Measurements from ENCODE around the gene RBMS1.

RBMS1 gene

DNA sequence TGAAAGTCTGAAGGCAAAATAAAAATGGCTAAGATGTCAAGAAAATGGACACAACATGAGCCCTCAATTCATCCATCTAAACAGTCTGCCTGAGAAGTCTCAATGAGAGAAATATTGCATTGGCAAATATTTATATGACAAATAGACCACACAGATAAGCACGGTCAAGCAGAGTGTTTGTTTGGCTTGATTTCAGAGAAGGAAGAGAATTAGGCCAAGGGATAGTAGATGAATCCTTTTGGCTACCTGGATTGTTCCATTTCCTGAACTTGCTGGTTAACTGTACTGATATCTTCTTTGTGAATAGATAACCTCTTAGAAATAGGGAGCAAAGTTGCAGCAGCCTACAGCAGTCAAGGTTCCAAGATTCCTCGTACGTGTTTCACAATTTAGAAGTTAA is 129.6 kb downstream of the RBMS1 start:
- no peak overlapping the region for H3K27ac ChIP-seq (ENCODE audit: low read length)
- H3K4me3 ChIP-seq (ENCODE audit: low read length): no peak overlapping the region
- peaks cover 6% of the 10 kb centered on the region for H3K36me3 ChIP-seq (ENCODE audit: insufficient read depth, low read depth, low read length)
- peaks cover 30% of the 10 kb centered on the region for H3K4me1 ChIP-seq (ENCODE audit: insufficient read depth, low read length)
- no peak overlapping the region for H3K9ac ChIP-seq (ENCODE audit: low read depth, low read length)
- H3K9me3 ChIP-seq (ENCODE audit: insufficient read depth, low read depth, low read length): no peaks in the 10 kb centered on the region
- no peaks in the 10 kb centered on the region for H3K27me3 ChIP-seq (ENCODE audit: insufficient read depth, low read length)

DNA sequence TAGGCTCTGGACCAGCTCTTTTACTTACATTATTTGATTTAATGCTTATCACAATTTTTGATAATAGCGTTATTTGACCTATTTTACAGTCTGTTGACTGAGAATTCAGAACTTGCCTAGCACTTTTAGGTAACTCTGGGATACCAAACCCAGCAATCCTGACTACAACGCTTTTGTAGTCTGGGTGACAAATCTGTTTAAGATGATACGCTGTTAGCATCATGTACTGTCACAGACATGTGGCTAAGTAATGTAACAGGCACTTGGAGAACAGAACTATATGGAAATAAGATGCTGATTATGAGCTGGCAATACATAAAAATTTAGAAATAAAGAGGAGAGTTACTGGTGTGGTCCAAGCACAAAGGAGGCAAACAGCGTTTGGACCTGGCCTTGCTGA is 130.6 kb downstream of the RBMS1 start:
- Histone ChIP-seq H3K9me3 (ENCODE audit: insufficient read depth, low read depth, low read length) (no peaks in the 10 kb centered on the region), H3K27ac (ENCODE audit: low read length) (no peak overlapping the region), H3K4me1 (ENCODE audit: insufficient read depth, low read length) (peaks cover 27% of the 10 kb centered on the region), H3K27me3 (ENCODE audit: insufficient read depth, low read length) (no peaks in the 10 kb centered on the region), H3K9ac (ENCODE audit: low read depth, low read length) (no peak overlapping the region), H3K36me3 (ENCODE audit: insufficient read depth, low read depth, low read length) (peaks cover 6% of the 10 kb centered on the region), H3K4me3 (ENCODE audit: low read length) (no peak overlapping the region)

DNA sequence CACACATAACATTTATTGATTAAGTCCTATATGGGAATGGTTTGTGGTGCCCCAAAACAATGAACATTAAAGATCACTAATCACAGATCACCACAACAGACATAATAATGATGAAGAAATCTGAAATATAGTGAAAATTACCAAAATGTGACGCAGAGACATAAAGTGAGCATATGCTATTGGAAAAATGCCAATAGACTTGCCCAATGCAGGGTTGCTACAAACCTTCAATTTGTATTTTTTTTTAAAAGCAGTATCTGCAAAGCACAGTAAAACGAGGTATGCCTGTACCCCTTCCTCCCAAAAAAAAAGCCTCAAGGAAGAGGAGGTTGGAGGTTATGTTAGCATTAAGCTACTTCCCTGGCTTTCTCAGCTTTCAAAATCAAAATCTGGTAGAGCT is 131.1 kb downstream of the RBMS1 start:
- H3K36me3 ChIP-seq (ENCODE audit: insufficient read depth, low read depth, low read length): peaks cover 6% of the 10 kb centered on the region
- no peak overlapping the region for H3K4me3 ChIP-seq (ENCODE audit: low read length)
- H3K4me1 ChIP-seq (ENCODE audit: insufficient read depth, low read length): peaks cover 22% of the 10 kb centered on the region
- no peaks in the 10 kb centered on the region for H3K9me3 ChIP-seq (ENCODE audit: insufficient read depth, low read depth, low read length)
- H3K27me3 ChIP-seq (ENCODE audit: insufficient read depth, low read length): no peaks in the 10 kb centered on the region
- H3K27ac ChIP-seq (ENCODE audit: low read length): no peak overlapping the region
- H3K9ac ChIP-seq (ENCODE audit: low read depth, low read length): no peak overlapping the region

DNA sequence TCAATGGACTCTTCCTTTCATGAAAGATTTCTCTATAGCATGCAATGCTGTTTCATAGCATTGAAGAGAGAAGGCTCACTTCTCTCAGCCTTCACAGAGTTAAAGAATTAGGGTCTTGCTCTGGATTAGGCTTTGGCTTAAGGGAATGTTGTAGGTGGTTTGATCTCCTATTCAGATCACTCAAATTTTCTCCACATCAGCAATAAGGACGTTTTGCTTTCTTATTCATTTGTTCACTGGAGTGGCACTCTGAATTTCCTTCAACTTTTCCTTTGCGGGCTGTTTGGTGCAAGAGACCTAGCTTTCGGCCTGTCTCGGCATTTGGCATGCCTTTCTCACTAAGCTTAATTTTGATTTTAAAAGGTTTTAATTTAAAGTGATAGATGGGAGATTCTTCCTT is 131.6 kb downstream of the RBMS1 start:
- Histone ChIP-seq H3K36me3 (ENCODE audit: insufficient read depth, low read depth, low read length) (peaks cover 6% of the 10 kb centered on the region), H3K27ac (ENCODE audit: low read length) (no peak overlapping the region), H3K27me3 (ENCODE audit: insufficient read depth, low read length) (no peaks in the 10 kb centered on the region), H3K9ac (ENCODE audit: low read depth, low read length) (no peak overlapping the region), H3K4me3 (ENCODE audit: low read length) (no peak overlapping the region), H3K4me1 (ENCODE audit: insufficient read depth, low read length) (peaks cover 19% of the 10 kb centered on the region), H3K9me3 (ENCODE audit: insufficient read depth, low read depth, low read length) (no peaks in the 10 kb centered on the region)

DNA sequence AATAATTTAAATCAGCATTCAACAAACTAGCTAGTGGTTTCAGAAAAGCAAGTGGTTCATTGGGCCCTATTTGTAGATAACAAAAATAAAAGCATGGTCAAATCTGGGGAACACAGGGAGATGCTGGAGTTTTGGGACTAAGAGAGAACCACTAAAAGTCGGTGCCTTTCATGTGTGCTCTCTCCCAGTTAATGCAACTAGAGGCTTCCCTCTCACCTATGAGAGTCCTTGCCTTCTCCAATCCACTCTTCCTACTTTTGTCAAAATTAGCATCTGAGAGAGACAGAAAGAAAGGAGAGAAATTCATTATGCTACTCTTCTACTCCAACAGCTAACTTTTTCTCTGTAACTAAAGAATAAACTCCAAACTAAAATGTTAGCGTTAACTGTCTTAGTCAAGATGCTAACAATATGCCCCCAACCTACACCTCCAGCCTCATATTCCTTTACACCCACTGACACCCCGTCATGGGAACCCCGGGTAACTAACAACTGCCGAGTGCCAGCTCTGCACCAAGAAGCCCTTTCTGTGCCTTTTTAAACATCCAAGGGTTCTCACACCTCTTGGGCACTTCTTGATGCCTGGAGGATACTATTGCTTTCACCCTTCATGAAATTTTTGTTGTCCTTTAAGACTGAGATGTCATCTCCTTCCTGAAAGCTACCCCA is 133.4 kb downstream of the RBMS1 start:
- Histone ChIP-seq H3K27me3 (ENCODE audit: insufficient read depth, low read length) (no peaks in the 10 kb centered on the region), H3K4me3 (ENCODE audit: low read length) (no peak overlapping the region), H3K27ac (ENCODE audit: low read length) (no peak overlapping the region), H3K9me3 (ENCODE audit: insufficient read depth, low read depth, low read length) (no peaks in the 10 kb centered on the region), H3K9ac (ENCODE audit: low read depth, low read length) (no peak overlapping the region), H3K36me3 (ENCODE audit: insufficient read depth, low read depth, low read length) (0 out of 2 replicates have a peak, but pooled peaks cover 4% of the 10 kb centered on the region), H3K4me1 (ENCODE audit: insufficient read depth, low read length) (peaks cover 12% of the 10 kb centered on the region)

DNA sequence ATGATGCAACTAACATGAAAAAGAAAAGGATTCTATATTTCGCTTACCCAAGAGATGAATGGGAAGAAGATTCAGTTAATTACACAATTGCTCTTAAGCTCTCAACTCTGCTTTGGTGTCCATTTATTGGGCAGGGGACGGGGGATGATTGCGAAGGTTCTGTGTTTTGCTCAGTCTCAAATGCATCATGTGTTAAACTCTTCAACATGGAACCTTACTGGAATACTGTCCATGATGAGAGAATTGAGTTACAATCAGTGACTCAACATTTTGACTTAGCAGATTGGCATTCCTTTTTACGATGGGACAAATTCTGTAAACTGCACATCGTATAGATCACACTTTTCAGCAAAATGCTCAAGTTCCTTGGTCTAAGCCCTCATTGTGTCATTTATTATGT is 135.6 kb downstream of the RBMS1 start:
- Histone ChIP-seq H3K4me3 (ENCODE audit: low read length) (no peak overlapping the region), H3K36me3 (ENCODE audit: insufficient read depth, low read depth, low read length) (0 out of 2 replicates have a peak, but pooled peaks cover 4% of the 10 kb centered on the region), H3K9ac (ENCODE audit: low read depth, low read length) (no peak overlapping the region), H3K27me3 (ENCODE audit: insufficient read depth, low read length) (no peaks in the 10 kb centered on the region), H3K4me1 (ENCODE audit: insufficient read depth, low read length) (peaks cover 12% of the 10 kb centered on the region), H3K27ac (ENCODE audit: low read length) (no peak overlapping the region), H3K9me3 (ENCODE audit: insufficient read depth, low read depth, low read length) (no peaks in the 10 kb centered on the region)

DNA sequence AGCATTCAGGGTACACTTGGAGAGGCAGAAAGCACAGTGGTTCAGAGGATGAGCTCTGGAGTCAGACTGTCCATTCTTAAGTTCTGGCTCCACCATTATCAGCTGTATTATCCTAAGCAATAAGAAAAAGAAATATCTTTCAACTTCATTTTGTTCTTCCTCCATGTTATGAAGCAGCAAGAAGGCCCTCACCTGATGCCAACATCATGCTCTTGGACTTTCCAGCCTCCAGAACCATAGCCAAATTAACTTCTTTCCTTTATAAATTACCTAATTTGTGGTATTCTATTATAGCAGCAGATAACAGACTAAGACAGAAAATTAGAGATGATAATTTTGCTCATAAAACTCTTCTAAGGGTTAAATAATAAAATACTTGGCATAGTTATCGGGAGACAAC is 137.1 kb downstream of the RBMS1 start:
- Histone ChIP-seq H3K9me3 (ENCODE audit: insufficient read depth, low read depth, low read length) (no peaks in the 10 kb centered on the region), H3K4me3 (ENCODE audit: low read length) (no peak overlapping the region), H3K4me1 (ENCODE audit: insufficient read depth, low read length) (peaks cover 12% of the 10 kb centered on the region), H3K27ac (ENCODE audit: low read length) (no peak overlapping the region), H3K36me3 (ENCODE audit: insufficient read depth, low read depth, low read length) (peaks cover 4% of the 10 kb centered on the region; the same call in 1 of the 2 replicates), H3K27me3 (ENCODE audit: insufficient read depth, low read length) (no peaks in the 10 kb centered on the region), H3K9ac (ENCODE audit: low read depth, low read length) (no peak overlapping the region)

DNA sequence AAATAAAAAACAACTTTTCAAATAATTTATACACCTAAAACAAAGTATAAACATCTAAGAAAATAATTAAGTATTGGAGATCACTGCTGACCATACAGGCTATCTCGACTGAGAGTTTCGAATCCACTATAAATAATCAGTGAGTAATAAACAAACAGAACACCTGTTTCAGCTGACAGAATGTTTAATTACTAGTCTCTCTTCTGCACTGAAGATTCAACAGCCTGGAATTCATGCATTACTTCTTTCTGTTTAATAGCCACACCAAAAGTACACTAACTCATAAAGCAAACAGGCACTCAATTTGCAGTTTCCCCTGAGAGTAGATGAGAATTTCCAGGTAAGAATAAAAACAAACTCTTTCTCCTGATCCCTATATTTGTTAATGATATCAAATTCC is 138.5 kb downstream of the RBMS1 start:
- Histone ChIP-seq H3K9ac (ENCODE audit: low read depth, low read length) (no peak overlapping the region), H3K4me1 (ENCODE audit: insufficient read depth, low read length) (peaks cover 6% of the 10 kb centered on the region; the same call in 1 of the 2 replicates), H3K36me3 (ENCODE audit: insufficient read depth, low read depth, low read length) (peaks cover 4% of the 10 kb centered on the region; the same call in 1 of the 2 replicates), H3K9me3 (ENCODE audit: insufficient read depth, low read depth, low read length) (no peaks in the 10 kb centered on the region), H3K4me3 (ENCODE audit: low read length) (no peak overlapping the region), H3K27me3 (ENCODE audit: insufficient read depth, low read length) (no peaks in the 10 kb centered on the region), H3K27ac (ENCODE audit: low read length) (no peak overlapping the region)

DNA sequence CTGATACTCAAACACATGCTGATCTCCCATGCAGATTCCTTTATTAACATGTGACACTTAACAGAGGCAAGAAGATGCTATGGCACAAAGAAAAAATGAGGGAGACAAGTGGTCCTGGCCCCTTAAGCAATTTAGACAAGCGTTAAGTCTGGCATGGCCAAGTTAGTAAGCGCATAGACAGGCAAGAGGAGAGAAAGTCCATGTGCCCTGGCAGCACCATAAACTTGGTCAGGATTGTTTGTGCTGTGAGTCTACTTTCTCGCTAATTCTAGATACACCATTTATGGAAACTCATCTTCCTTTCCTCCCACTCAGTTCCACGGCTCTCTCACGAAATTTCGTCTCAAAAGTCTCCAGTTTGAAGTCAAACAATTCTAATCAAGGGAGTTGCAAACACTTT is 138.9 kb downstream of the RBMS1 start:
- H3K27ac ChIP-seq (ENCODE audit: low read length): no peak overlapping the region
- H3K9ac ChIP-seq (ENCODE audit: low read depth, low read length): no peak overlapping the region
- no peak overlapping the region for H3K4me3 ChIP-seq (ENCODE audit: low read length)
- H3K36me3 ChIP-seq (ENCODE audit: insufficient read depth, low read depth, low read length): peaks cover 4% of the 10 kb centered on the region; the same call in 1 of the 2 replicates
- no peaks in the 10 kb centered on the region for H3K27me3 ChIP-seq (ENCODE audit: insufficient read depth, low read length)
- H3K4me1 ChIP-seq (ENCODE audit: insufficient read depth, low read length): peaks cover 3% of the 10 kb centered on the region; the same call in 1 of the 2 replicates
- no peaks in the 10 kb centered on the region for H3K9me3 ChIP-seq (ENCODE audit: insufficient read depth, low read depth, low read length)

DNA sequence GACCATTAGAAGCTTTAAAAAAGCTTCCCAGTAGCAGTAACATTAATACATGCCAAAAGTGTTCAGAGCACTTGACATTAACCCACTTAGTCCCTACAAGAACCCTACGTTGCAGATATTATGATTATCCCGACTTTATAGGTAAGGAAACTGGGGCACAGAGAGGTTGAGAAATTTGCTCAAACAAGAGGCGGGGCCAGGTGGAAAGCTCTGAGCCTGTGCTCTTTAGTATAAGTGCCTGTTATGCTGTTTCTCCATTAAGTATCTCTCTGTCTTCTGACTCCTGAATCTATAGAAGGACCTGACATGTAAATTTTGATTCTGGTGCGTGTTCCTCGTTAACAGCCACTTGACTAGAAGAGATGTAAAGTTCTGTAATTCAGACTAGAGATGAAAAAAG is 139.8 kb downstream of the RBMS1 start:
- H3K27ac ChIP-seq (ENCODE audit: low read length): no peak overlapping the region

DNA sequence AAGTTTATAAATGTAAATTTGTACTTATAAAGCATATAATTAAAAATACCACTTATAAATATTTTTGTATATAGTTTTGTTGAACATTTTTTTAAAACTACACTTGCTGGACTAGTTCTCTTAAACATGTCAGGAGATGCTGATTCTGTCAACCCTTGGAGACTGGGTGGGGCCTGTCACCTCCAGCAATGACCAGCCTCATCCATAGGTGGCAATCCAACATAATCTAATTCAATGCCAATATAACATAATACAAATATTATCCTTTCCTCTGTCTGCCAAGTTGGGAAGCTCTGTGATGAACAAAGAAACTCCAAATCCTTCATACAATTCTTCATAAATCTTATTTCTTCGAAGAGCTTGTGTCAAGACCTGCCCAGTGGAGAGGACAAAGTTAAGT is 140.4 kb downstream of the RBMS1 start:
- no peak overlapping the region for H3K9ac ChIP-seq (ENCODE audit: low read depth, low read length)
- H3K27me3 ChIP-seq (ENCODE audit: insufficient read depth, low read length): no peaks in the 10 kb centered on the region
- H3K9me3 ChIP-seq (ENCODE audit: insufficient read depth, low read depth, low read length): no peaks in the 10 kb centered on the region
- H3K4me3 ChIP-seq (ENCODE audit: low read length): no peak overlapping the region
- no peaks in the 10 kb centered on the region for H3K4me1 ChIP-seq (ENCODE audit: insufficient read depth, low read length)
- H3K36me3 ChIP-seq (ENCODE audit: insufficient read depth, low read depth, low read length): peaks cover 4% of the 10 kb centered on the region; the same call in 1 of the 2 replicates
- no peak overlapping the region for H3K27ac ChIP-seq (ENCODE audit: low read length)

More for the DNA sequence above, 139.8 kb downstream of the RBMS1 start:
- no peak overlapping the region for H3K9ac ChIP-seq (ENCODE audit: low read depth, low read length)
- H3K4me3 ChIP-seq (ENCODE audit: low read length): no peak overlapping the region
- peaks cover 4% of the 10 kb centered on the region; the same call in 1 of the 2 replicates for H3K36me3 ChIP-seq (ENCODE audit: insufficient read depth, low read depth, low read length)
- H3K27me3 ChIP-seq (ENCODE audit: insufficient read depth, low read length): no peaks in the 10 kb centered on the region
- no peaks in the 10 kb centered on the region for H3K4me1 ChIP-seq (ENCODE audit: insufficient read depth, low read length)
- no peaks in the 10 kb centered on the region for H3K9me3 ChIP-seq (ENCODE audit: insufficient read depth, low read depth, low read length)

DNA sequence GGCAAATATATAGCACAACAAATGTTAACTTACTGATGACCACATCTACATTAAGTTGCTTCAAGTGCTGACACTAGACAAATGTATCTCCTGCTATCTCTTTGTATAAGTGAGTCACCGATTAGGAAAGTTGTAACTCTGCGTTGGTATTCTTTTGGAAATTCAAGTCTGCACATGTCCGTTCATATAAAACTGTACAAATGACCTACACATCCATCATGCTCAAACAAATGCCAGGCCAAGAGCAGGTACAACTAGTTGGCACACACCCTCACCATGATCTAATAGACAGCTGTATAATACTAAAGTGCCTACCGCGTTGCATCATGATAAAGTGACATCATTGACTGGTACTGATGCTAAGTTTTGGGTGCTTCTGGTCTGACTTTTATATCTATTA is 141.1 kb downstream of the RBMS1 start:
- no peaks in the 10 kb centered on the region for H3K27me3 ChIP-seq (ENCODE audit: insufficient read depth, low read length)
- peaks cover 4% of the 10 kb centered on the region; the same call in 1 of the 2 replicates for H3K36me3 ChIP-seq (ENCODE audit: insufficient read depth, low read depth, low read length)
- H3K4me3 ChIP-seq (ENCODE audit: low read length): no peak overlapping the region
- H3K9me3 ChIP-seq (ENCODE audit: insufficient read depth, low read depth, low read length): no peaks in the 10 kb centered on the region
- H3K27ac ChIP-seq (ENCODE audit: low read length): no peak overlapping the region
- H3K4me1 ChIP-seq (ENCODE audit: insufficient read depth, low read length): no peaks in the 10 kb centered on the region
- H3K9ac ChIP-seq (ENCODE audit: low read depth, low read length): no peak overlapping the region
